Progenitor cell of endocrine pancreas (in vitro differentiated cells): ENCODE data around the gene RNF25. TPM values are rescaled to one million over a fixed set of nuclear protein-coding genes. Genes with fewer than 3 reads are reported as not detected.

Experiments used
- DNase-seq: peaks from one replicate; pipeline ENCODE4 v3.0.0; 2021; ENCODE audit warnings: low spot score; ENCODE audit not compliant: unreplicated experiment
- H3K27ac Mint-ChIP-seq: 2 replicates; pipeline ENCODE4 v1.8.0; 2021; ENCODE audit warnings: mild to moderate bottlenecking, moderate library complexity, mixed read lengths
- H3K27me3 Mint-ChIP-seq: 2 replicates; pipeline ENCODE4 v1.8.0; 2021; ENCODE audit warnings: mixed read lengths
- H3K36me3 Mint-ChIP-seq: 2 replicates; pipeline ENCODE4 v1.8.0; 2022; ENCODE audit warnings: mixed read lengths; ENCODE audit not compliant: insufficient read depth
- H3K4me1 Mint-ChIP-seq: 2 replicates; pipeline ENCODE4 v1.8.0; 2021; ENCODE audit warnings: low read depth, mixed read lengths
- H3K4me3 Mint-ChIP-seq: 2 replicates; pipeline ENCODE4 v1.8.0; 2021; ENCODE audit warnings: low read depth, mild to moderate bottlenecking, moderate library complexity, mixed read lengths
- H3K9me3 Mint-ChIP-seq: 2 replicates; pipeline ENCODE4 v1.8.0; 2021; ENCODE audit warnings: low read depth, mixed read lengths
- CTCF ChIP-seq: fragments of 200-600 bp; sonication (generic); IDR thresholded peaks from one replicate; pipeline ENCODE4 v1.5.0; 2021; ENCODE audit warnings: antibody characterized with exemption, mild to moderate bottlenecking; ENCODE audit not compliant: unreplicated experiment
- total RNA-seq: library from RNA; stranded (reverse); gene quantifications from 2 replicates; pipeline ENCODE4 v1.2.1, GENCODE V29; 2021

Gene RNF25
- total RNA-seq, 1 donor from 2014 or later, result 28.7 TPM

DNA sequence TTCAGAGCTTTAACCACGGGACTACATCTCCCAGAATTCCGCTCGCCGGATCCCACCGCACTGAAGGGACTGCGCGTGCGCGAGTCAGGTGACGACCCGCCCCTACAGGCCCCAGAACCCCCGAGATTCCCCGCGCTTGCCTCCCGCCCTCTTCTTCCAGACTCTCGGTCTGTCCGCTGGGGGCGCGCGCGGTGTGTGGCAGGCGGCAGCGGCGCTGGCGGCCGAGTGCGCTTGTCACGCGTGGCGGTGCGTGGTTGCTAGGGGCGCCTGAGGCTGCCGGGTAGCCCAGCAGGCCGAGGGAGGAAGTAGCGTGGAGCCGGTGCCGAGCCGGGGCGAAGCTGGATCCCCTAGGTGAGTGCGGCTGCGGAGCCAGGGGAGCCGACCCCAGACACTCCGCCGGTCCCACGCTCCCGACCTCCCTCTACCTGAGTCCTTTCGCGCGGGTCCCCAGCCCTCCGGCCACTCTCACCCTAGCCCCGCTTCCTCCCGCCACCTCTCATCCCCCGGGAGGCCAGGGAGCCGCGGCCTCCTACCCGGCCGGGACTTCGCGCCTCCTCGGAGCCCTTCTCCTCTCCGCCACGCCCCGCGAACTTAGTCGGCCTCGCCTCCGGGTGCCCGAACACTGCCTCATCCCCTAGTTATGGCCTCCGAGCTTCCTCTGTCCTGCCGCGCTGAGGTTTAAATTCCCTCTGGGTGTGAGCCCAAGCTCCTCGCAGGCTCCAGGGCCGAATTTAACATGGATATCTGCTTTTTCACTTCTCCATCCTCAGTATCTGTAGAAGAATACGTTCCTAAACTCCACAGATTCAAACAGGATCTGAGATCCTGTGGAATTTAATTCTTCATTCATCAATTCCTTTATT is 39.1 kb upstream of the RNF25 start, which contains the start of gene TTLL4:
Gene TTLL4 (plus strand): TSS at position 149 of the 863 bp plus-strand sequence. CDS start 26,842 bp downstream, outside the sequence.
- peak within 1 kb of the TSS; percentile 96 for H3K4me3 Mint-ChIP-seq
- peaks cover 12% of the 10 kb centered on the region for H3K4me1 Mint-ChIP-seq
- no peaks in the 10 kb centered on the region for H3K9me3 Mint-ChIP-seq
- H3K36me3 Mint-ChIP-seq, result peaks cover 1% of the 10 kb centered on the region
- DNase-seq, result peak; percentile 99
- no peaks in the 10 kb centered on the region for H3K27me3 Mint-ChIP-seq
- TF ChIP-seq CTCF, result peak; percentile 93
- H3K27ac Mint-ChIP-seq, result peak within 1 kb of the TSS; percentile 99

DNA sequence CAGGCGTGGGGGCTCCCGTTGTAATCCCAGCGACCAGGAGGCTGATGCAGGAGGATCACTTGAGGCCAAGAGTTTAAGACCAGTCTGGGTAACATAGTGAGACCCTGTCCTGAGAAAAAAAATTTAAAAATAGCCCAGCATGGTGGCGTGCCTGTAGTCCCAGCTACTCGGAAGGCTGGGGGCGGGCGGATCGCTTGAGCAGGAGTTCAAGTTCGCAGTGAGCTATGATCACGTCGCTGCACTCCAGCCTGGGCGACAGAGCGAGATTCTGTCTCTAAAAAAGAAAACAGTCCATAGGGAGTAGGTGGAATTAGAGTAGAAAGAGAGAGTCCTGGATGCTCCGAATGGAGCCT is 38.5 kb upstream of the RNF25 start:
- no peak overlapping the region for H3K27ac Mint-ChIP-seq
- H3K27me3 Mint-ChIP-seq, result no peaks in the 10 kb centered on the region
- DNase-seq, result no peak
- peak overlapping the region; percentile 96 for H3K4me3 Mint-ChIP-seq
- peaks cover 12% of the 10 kb centered on the region for H3K4me1 Mint-ChIP-seq
- H3K36me3 Mint-ChIP-seq, result no peaks in the 10 kb centered on the region
- no peaks in the 10 kb centered on the region for H3K9me3 Mint-ChIP-seq
- TF ChIP-seq CTCF, result no peak

- no peaks in the 10 kb centered on the region for H3K36me3 Mint-ChIP-seq
- TF ChIP-seq CTCF, result no peak
- H3K27ac Mint-ChIP-seq, result no peak overlapping the region
- DNase-seq, result no peak
- H3K4me1 Mint-ChIP-seq, result peaks cover 12% of the 10 kb centered on the region
- no peaks in the 10 kb centered on the region for H3K27me3 Mint-ChIP-seq
- H3K9me3 Mint-ChIP-seq, result no peaks in the 10 kb centered on the region
- H3K4me3 Mint-ChIP-seq, result peak overlapping the region; percentile 96
These were observed 38.1 kb upstream of the RNF25 start for GRCh38 chr2:218709908-218710307.

DNA sequence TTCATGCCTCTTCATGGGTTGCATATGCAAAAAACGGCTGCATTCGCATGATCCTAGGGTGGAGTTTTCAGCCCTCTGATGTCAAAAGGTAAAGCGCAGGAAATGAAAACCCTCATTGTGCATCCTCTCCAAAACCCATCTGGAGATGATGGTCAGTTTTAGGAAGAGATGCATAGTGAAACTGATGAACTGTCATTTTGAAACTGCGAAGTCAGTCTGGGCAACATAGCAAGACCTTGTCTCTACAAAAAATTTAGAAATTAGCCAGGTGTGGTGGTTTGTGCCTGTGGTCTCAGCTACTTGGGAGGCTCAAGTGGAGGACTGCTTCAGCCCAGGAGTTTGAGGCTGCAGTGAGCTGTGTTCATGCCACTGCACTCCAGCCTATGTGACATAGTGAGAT is 36.3 kb upstream of the RNF25 start:
- DNase-seq, result no peak
- Mint-ChIP-seq H3K9me3 (no peaks in the 10 kb centered on the region), H3K27ac (no peak overlapping the region), H3K27me3 (no peaks in the 10 kb centered on the region), H3K4me1 (peaks cover 9% of the 10 kb centered on the region), H3K36me3 (peaks cover 1% of the 10 kb centered on the region), H3K4me3 (no peak overlapping the region)
- TF ChIP-seq CTCF, result no peak

GRCh38 chr2:218703341-218703740 is 31.5 kb upstream of the RNF25 start:
- Mint-ChIP-seq H3K27me3 (no peaks in the 10 kb centered on the region), H3K36me3 (peaks cover 10% of the 10 kb centered on the region), H3K27ac (no peak overlapping the region), H3K4me3 (no peak overlapping the region), H3K4me1 (no peaks in the 10 kb centered on the region), H3K9me3 (no peaks in the 10 kb centered on the region)
- TF ChIP-seq CTCF, result no peak
- no peak for DNase-seq
